NOMO-1 (cell line): ENCODE measurements around the gene STX18.
"Not testable (repeated sequence)": the region's sequence is repeated elsewhere in the genome, so short reads cannot be mapped to it uniquely, and the experiment has no call there.

ENCODE experiments used
- DNase-seq, 2 experiments: peaks; one replicate each; lab custom pipeline; 2025; ENCODE audit not compliant: unreplicated experiment in 2 of 2; lab: John Stamatoyannopoulos, UW

Gene STX18

GRCh38 chr4:4558881-4559280 lies 17.0 kb upstream of the STX18 start:
- no peak for DNase-seq

DNA sequence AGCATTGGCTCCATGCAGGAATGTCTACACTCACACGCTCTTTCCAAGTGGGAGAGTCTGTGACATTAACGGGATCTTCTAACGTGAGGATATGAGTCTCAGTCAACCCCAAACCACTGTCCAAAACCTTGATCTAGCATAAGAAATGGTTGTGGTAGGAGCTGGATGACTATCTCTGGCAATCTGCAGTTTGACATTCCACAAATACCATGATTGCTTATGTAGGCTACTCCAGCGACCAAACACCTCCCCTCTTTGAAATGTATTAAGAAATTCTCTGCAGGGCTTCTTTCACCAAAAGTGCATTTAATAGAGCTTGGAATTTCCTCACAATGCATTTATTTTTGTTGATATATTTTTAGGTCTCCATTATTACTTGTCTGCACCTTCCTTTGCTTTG lies 14.1 kb upstream of the STX18 start:
- no peak for DNase-seq

- no peak for DNase-seq
These were observed 12.4 kb upstream of the STX18 start for GRCh38 chr4:4554234-4554633.

- DNase-seq: not testable (repeated sequence)
These were observed 10.2 kb upstream of the STX18 start for GRCh38 chr4:4552042-4552441.

- DNase-seq: not testable (repeated sequence)
These were observed 8.3 kb upstream of the STX18 start for GRCh38 chr4:4550161-4550560.

DNA sequence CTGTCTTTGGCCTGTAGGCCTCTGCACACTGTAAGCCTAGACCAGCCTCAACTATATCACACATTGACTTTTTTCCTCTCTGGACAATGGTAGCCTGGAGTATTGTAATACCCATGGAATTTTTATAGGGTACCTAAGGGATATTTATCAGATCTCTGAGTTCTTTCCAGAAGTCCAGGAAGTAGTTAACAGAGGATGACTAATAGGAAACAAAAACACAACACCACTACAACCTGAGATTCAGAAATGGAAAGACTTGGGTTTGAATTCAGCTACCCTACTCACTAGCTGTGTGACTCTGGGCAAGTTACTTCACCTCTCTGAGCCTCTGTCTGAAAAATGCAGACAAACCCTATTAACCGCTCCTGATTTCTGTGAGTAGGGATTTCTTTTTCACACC lies 7.7 kb upstream of the STX18 start:
- no peak for DNase-seq

DNA sequence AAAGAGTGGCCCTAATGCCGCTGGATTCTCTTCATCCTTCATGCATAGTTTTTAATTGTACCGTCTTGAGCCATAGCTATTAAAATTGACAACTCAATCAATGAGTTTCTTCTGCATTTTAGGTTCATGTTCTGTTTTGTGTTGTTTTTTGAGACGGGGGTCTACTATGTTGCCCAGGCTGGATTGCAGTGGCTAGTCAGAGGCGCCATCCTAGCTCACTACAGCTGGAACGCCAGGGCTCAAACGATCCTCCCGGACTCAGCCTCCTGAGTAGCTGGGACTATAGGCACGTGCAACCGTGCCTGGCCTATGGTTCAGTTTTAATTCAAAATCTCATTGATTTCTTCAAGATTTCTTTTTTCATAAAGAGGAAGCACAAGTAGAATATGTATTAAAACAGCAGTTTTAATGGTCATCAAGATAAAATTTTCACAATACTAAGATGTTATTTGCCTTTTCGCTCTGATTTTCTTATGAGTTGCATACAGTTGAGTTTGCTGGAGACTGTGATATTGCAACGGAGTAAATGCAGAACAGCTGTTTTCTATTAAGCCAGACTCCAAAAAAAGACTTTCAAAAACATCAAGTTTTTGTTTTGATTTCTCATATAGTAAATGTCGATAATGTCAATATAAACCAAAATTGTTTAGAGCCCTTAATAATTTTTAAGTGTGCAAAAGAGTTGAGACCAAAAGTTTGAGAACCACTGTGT lies 1.1 kb upstream of the STX18 start:
- no peak for DNase-seq

DNA sequence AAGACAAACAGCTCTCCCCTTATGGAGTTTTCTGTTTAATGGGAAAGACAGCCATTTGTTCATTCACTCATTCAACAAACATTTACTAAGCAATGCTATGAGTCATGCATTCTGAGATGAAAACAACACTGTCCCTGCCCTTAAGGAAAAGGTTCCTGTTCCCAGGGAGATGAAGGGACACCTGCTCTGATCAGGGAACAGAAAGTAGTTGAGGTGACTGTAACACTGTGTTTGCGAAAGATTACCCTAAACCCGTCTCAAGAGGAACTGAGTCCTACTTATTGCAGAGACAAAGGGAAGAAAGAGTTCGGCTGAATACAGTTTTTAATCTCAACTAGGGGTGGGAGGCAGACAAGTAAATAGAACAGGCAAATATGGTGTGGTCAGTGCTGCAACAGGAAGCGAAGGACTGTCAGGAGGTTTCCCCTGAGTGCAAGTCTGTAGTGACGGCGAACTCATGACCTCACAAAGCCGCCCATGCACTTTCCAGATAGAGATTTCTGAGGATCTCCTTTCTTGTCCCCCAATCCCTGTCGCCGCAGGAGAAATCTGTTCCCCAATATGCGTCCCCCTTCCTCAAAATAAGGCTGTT lies 712 bp downstream of the STX18 start:
- DNase-seq: peak; percentile 80 to 90

GRCh38 chr4:4539481-4539880 lies 2.4 kb downstream of the STX18 start:
- no peak for DNase-seq

DNA sequence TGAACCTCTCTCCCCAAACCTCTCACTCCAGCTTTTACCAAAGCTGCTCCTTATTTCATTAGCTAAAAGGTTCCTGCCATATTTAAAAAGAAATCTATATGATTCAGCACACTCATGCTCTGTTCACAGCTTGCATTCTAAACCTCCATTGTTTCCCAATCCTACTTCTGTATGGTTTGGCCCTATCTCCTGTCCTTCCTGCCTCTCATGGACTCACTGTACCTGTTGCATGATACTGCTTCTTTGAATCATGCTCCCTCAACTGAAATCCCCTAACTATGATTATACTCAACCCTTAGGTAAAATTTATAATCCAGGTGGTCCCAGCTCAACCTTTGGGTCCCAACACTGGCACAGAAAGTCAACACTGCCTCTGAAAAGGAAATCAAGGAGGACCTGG lies 6.3 kb downstream of the STX18 start:
- DNase-seq: no peak

DNA sequence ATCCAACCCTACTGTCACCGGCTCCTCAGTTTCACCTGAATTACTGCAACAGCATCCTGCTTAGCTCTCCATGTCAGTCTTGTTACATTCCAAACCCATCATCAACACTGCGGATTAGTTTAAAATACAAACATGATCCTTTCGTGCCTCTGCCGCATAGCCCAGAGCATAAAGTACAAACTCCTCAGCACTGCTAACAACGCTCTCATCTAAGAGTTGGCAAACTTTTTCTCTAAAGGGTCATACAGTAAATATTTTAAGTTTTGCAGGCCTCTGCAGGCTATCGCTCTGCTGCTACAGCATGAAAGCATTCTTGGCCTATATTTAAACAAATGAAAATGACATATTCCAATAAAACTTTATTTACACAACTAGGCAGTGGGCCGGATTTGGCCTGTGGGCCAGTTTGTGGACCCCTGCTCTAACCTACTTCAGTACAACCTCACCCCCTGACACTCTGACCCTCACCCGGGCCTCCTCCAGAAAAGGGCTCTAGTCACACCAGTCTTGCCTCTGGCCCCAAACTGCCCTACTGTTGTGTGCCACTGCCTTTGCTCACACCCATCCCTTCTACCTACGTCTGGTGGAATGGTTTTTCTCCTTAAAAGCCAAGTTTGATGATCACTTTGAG lies 7.2 kb downstream of the STX18 start:
- no peak for DNase-seq

- DNase-seq: no peak
These were observed 8.2 kb downstream of the STX18 start for GRCh38 chr4:4533461-4534169.

- DNase-seq: no peak
These were observed 9.3 kb downstream of the STX18 start for GRCh38 chr4:4532371-4533154.

DNA sequence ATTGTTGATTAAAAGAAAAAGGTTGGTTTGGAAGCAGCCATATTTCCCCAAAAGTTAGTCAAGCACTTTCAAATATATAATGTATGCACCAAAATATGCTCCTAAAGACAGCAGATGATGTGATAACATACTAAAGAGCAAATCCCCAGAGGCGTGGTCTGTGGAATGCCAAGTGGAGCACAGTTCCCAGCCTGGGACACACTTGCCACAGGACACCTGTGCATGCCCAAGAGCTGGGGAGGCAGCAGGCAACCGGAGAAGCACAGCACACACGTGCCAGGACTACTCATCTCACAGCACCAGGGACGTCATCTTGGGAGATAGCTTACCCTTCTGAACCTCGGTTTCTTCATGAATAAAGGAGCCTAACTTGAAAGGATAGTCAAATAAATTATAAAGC lies 12.5 kb downstream of the STX18 start:
- no peak for DNase-seq

- DNase-seq: no peak
These were observed 15.4 kb downstream of the STX18 start for GRCh38 chr4:4526401-4526800.

GRCh38 chr4:4524364-4524763 lies 17.5 kb downstream of the STX18 start:
- DNase-seq: no peak

DNA sequence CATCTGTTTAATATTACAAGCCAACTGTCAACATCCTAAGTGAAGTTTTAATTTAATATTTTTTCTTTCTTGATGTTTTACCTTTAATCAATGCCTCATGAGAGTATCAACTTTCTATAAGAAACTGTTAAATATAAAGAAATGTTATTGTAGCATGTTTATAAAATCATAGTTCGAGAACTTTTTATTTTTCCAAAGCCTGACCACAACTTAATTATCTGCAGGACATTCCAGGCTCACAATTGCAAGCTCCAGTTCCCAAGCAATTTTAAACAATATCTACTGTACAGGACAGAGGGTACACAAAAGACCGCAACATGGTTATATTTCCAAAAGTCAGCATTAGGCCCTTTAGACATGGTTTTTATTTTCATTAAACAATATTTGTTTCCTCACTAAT lies 20.1 kb downstream of the STX18 start:
- no peak for DNase-seq

DNA sequence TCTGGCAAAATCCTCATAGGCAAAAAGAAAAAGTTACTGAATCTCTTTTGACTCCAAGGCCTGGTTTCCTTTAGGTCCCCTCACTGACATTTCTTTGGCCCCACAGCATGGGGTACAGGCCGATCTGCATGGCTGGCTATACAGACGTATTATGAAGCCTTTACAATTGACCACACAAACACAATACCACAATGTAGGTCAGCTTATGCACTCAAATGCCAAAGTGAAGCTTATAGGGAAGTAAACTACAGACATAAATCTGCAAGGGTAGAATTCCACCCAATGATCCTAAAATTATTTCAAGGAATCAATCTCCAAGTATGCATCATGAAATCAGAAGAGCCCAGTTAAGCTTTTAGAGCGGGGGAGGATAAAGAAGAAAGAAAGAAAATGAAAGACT lies 20.7 kb downstream of the STX18 start:
- no peak for DNase-seq

DNA sequence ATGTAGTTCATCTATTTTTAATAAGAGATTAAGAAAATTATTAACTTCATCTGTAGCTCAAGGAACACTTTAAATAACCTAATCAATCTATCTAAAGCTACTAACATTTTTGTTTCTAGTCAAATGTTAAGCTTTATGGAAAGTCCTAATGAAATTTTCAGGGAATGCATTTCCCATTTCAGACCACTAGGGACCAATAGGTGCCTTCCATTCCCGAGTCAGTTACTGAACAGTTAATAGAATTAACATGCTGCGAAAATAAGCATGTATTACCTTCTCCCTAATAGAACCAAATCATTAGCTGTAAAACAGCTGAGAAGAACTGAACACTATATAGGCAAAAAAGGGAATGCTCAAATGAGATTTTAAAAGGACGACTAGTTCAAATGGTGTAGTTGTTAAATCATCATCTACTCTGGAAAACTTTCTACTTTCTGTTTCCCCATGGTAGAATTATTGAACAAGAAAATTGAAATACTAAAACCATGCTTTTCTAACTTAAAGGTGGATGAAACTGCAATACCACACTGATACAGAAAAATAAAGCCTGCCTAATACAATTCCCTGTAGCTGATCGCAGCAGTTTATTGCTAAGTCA lies 22.5 kb downstream of the STX18 start:
- no peak for DNase-seq

- DNase-seq: no peak
These were observed 23.1 kb downstream of the STX18 start for GRCh38 chr4:4518747-4519146.

- no peak for DNase-seq
These were observed 27.1 kb downstream of the STX18 start for GRCh38 chr4:4514786-4515185.
